ENCODE measurements around the gene CAPN12. TPM values are rescaled to one million over a fixed set of nuclear protein-coding genes. Genes with fewer than 3 reads are reported as not detected.
A peak's percentile ranks its signal among the peaks of the same experiment; 100 is the strongest.
"Not testable (repeated sequence)": the region's sequence is repeated elsewhere in the genome, so short reads cannot be mapped to it uniquely, and the experiment has no call there.

CAPN12 gene
- total RNA-seq, 1 experiment from 2014 or later, result 3.0 TPM

- DNase-seq, result no peak
- H3K27me3 ChIP-seq (ENCODE audit: control insufficient read depth, insufficient read depth, low read length), result no peaks in the 10 kb centered on the region
- no peaks in the 10 kb centered on the region for H3K36me3 ChIP-seq (replicated peaks; ENCODE audit: control insufficient read depth, insufficient read depth, low read length)
- no peak overlapping the region for H3K4me3 ChIP-seq (ENCODE audit: insufficient read depth, low read depth, low read length)
These were observed 36.2 kb upstream of the CAPN12 start for GRCh38 chr19:38780443-38780842.

GRCh38 chr19:38778733-38779132 lies 34.5 kb upstream of the CAPN12 start:
- Histone ChIP-seq H3K4me3 (ENCODE audit: insufficient read depth, low read depth, low read length) (no peak overlapping the region), H3K27me3 (ENCODE audit: control insufficient read depth, insufficient read depth, low read length) (no peaks in the 10 kb centered on the region), H3K36me3 (replicated peaks; ENCODE audit: control insufficient read depth, insufficient read depth, low read length) (no peaks in the 10 kb centered on the region)
- DNase-seq, result no peak

GRCh38 chr19:38774181-38774950 lies 30.1 kb upstream of the CAPN12 start:
- Histone ChIP-seq H3K4me3 (ENCODE audit: insufficient read depth, low read depth, low read length) (no peak overlapping the region), H3K36me3 (replicated peaks; ENCODE audit: control insufficient read depth, insufficient read depth, low read length) (no peaks in the 10 kb centered on the region), H3K27me3 (ENCODE audit: control insufficient read depth, insufficient read depth, low read length) (no peaks in the 10 kb centered on the region)
- DNase-seq, result no peak

GRCh38 chr19:38773469-38774177 lies 29.3 kb upstream of the CAPN12 start, which contains the start of gene LGALS7:
TSS of gene LGALS7 (minus strand) at chr19:38773517. CDS start at chr19:38773492, 25 bp downstream.
- H3K4me3 ChIP-seq (ENCODE audit: insufficient read depth, low read depth, low read length), result no peak within 1 kb of the TSS
- peak; percentile 33 for DNase-seq
- H3K36me3 ChIP-seq (replicated peaks; ENCODE audit: control insufficient read depth, insufficient read depth, low read length), result no peaks in the 10 kb centered on the region
- no peaks in the 10 kb centered on the region for H3K27me3 ChIP-seq (ENCODE audit: control insufficient read depth, insufficient read depth, low read length)

GRCh38 chr19:38771569-38771968 lies 27.3 kb upstream of the CAPN12 start:
- DNase-seq; H3K27me3 ChIP-seq (ENCODE audit: control insufficient read depth, insufficient read depth, low read length); H3K4me3 ChIP-seq (ENCODE audit: insufficient read depth, low read depth, low read length); H3K36me3 ChIP-seq (replicated peaks; ENCODE audit: control insufficient read depth, insufficient read depth, low read length): not testable (repeated sequence)

GRCh38 chr19:38770949-38771275 lies 26.6 kb upstream of the CAPN12 start:
- H3K27me3 ChIP-seq (ENCODE audit: control insufficient read depth, insufficient read depth, low read length); H3K36me3 ChIP-seq (replicated peaks; ENCODE audit: control insufficient read depth, insufficient read depth, low read length); H3K4me3 ChIP-seq (ENCODE audit: insufficient read depth, low read depth, low read length); DNase-seq: not testable (repeated sequence)

- DNase-seq; H3K36me3 ChIP-seq (replicated peaks; ENCODE audit: control insufficient read depth, insufficient read depth, low read length); H3K27me3 ChIP-seq (ENCODE audit: control insufficient read depth, insufficient read depth, low read length): not testable (repeated sequence)
- peak overlapping the region; percentile 21; the same call in 1 of the 2 replicates for H3K4me3 ChIP-seq (ENCODE audit: insufficient read depth, low read depth, low read length)
These were observed 26.1 kb upstream of the CAPN12 start for GRCh38 chr19:38770228-38770948.

- H3K4me3 ChIP-seq (ENCODE audit: insufficient read depth, low read depth, low read length), result peak overlapping the region; percentile 21; the same call in 1 of the 2 replicates
- no peaks in the 10 kb centered on the region for H3K36me3 ChIP-seq (replicated peaks; ENCODE audit: control insufficient read depth, insufficient read depth, low read length)
- DNase-seq, result peak; percentile 95
- no peaks in the 10 kb centered on the region for H3K27me3 ChIP-seq (ENCODE audit: control insufficient read depth, insufficient read depth, low read length)
These were observed 25.4 kb upstream of the CAPN12 start for GRCh38 chr19:38769635-38770211.

- Histone ChIP-seq H3K4me3 (ENCODE audit: insufficient read depth, low read depth, low read length) (no peak overlapping the region), H3K27me3 (ENCODE audit: control insufficient read depth, insufficient read depth, low read length) (no peaks in the 10 kb centered on the region), H3K36me3 (replicated peaks; ENCODE audit: control insufficient read depth, insufficient read depth, low read length) (no peaks in the 10 kb centered on the region)
- DNase-seq, result no peak
These were observed 22.2 kb upstream of the CAPN12 start for GRCh38 chr19:38766276-38767047.

- no peak overlapping the region for H3K4me3 ChIP-seq (ENCODE audit: insufficient read depth, low read depth, low read length)
- H3K27me3 ChIP-seq (ENCODE audit: control insufficient read depth, insufficient read depth, low read length), result no peaks in the 10 kb centered on the region
- DNase-seq, result no peak
- no peaks in the 10 kb centered on the region for H3K36me3 ChIP-seq (replicated peaks; ENCODE audit: control insufficient read depth, insufficient read depth, low read length)
These were observed 20.9 kb upstream of the CAPN12 start for GRCh38 chr19:38765214-38765613.

- DNase-seq, result no peak
- Histone ChIP-seq H3K4me3 (ENCODE audit: insufficient read depth, low read depth, low read length) (no peak overlapping the region), H3K27me3 (ENCODE audit: control insufficient read depth, insufficient read depth, low read length) (no peaks in the 10 kb centered on the region), H3K36me3 (replicated peaks; ENCODE audit: control insufficient read depth, insufficient read depth, low read length) (no peaks in the 10 kb centered on the region)
These were observed 19.5 kb upstream of the CAPN12 start for GRCh38 chr19:38763795-38764220.

GRCh38 chr19:38761884-38762389 lies 17.7 kb upstream of the CAPN12 start:
- not testable (repeated sequence) for DNase-seq; H3K36me3 ChIP-seq (replicated peaks; ENCODE audit: control insufficient read depth, insufficient read depth, low read length); H3K4me3 ChIP-seq (ENCODE audit: insufficient read depth, low read depth, low read length); H3K27me3 ChIP-seq (ENCODE audit: control insufficient read depth, insufficient read depth, low read length)

GRCh38 chr19:38760805-38761517 lies 16.7 kb upstream of the CAPN12 start:
- H3K36me3 ChIP-seq (replicated peaks; ENCODE audit: control insufficient read depth, insufficient read depth, low read length); H3K4me3 ChIP-seq (ENCODE audit: insufficient read depth, low read depth, low read length); DNase-seq; H3K27me3 ChIP-seq (ENCODE audit: control insufficient read depth, insufficient read depth, low read length): not testable (repeated sequence)

Measured in H7 (cell line).